Aorta (tissue), 5 donors: Measurements from ENCODE around the gene ZNF660. TPM values are rescaled to one million over a fixed set of nuclear protein-coding genes. Genes with fewer than 3 reads are reported as not detected.
A peak's percentile ranks its signal among the peaks of the same experiment; 100 is the strongest.
"Not testable (repeated sequence)": the region's sequence is repeated elsewhere in the genome, so short reads cannot be mapped to it uniquely, and the experiment has no call there.

Experiments used
- ATAC-seq: fragments of 200-7000 bp; cut with Tn5 transposase; one replicate; pipeline ENCODE4 v1.9.1; 2022; ENCODE audit warnings: moderate library complexity; ENCODE audit not compliant: low FRiP score
- DNase-seq, 2 donors: peaks; one replicate each; pipeline ENCODE4 v3.0.0-alpha.2; 2020
- H3K27ac ChIP-seq, 2 donors: one replicate each; pipeline ENCODE4 v1.5.1; 2013; ENCODE audit warnings: low read length in 2 of 2, mild to moderate bottlenecking in 2 of 2, moderate library complexity in 2 of 2, control low read depth in 1 of 2, inconsistent platforms in 1 of 2, low read depth in 1 of 2
- H3K27me3 ChIP-seq, 2 donors: one replicate each; pipeline ENCODE4 v1.6.1; 2013; ENCODE audit warnings: control low read depth in 1 of 2, low read length in 1 of 2, mild to moderate bottlenecking in 1 of 2, moderate library complexity in 1 of 2; ENCODE audit not compliant: insufficient read depth in 2 of 2, control insufficient read depth in 1 of 2
- H3K36me3 ChIP-seq, 2 donors: one replicate each; pipeline ENCODE4 v1.6.1; 2013; ENCODE audit warnings: control low read depth in 1 of 2, low read length in 1 of 2, mild to moderate bottlenecking in 1 of 2; ENCODE audit not compliant: insufficient read depth in 2 of 2, control insufficient read depth in 1 of 2
- H3K4me1 ChIP-seq, 2 donors: one replicate each; pipeline ENCODE4 v1.6.1; 2013; ENCODE audit warnings: low read length in 2 of 2, control low read depth in 1 of 2, mild to moderate bottlenecking in 1 of 2, moderate library complexity in 1 of 2; ENCODE audit not compliant: insufficient read depth in 2 of 2, control insufficient read depth in 1 of 2
- H3K4me3 ChIP-seq, 2 donors: one replicate each; pipeline ENCODE4 v1.5.1; 2013; ENCODE audit warnings: low read length in 2 of 2, control low read depth in 1 of 2, mild to moderate bottlenecking in 1 of 2
- H3K9me3 ChIP-seq: one replicate; pipeline ENCODE4 v1.6.1; 2013; ENCODE audit warnings: mild to moderate bottlenecking, low read length; ENCODE audit not compliant: control insufficient read depth
- WGBS, 2 donors: extraction: QIAGEN DNeasy Blood & Tissue Kit; methylation state at CpG; one replicate each; pipeline ENCODE4 v1.1.7; 2013; 5-methylcytosine and 5-hydroxymethylcytosine counted together
- intact Hi-C, 2 donors: fragments of 100-400 bp; cut with DNase I; formaldehyde crosslinking; loops; one replicate each; pipeline versions ENCODE4 v1.14.2 to v1.15.0; 2022
- long read RNA-seq, 2 donors: library from polyadenylated mRNA; unstranded; transcript quantifications; one replicate each; pipeline ENCODE4 v2.0.0, GENCODE V29; 2020 to 2021
- polyA plus RNA-seq, 2 donors: library from polyadenylated mRNA; stranded (reverse); fragments of 200-250 nt; gene quantifications; one replicate each; pipeline ENCODE4 v1.2.3, GENCODE V29; 2013
- total RNA-seq, 2 donors: library from RNA; stranded (reverse); fragmentation: NEBNext Ultra II Directional; extraction: Animal tissue kit (Norgen Biotek cat#: 25700); gene quantifications; one replicate each; pipeline ENCODE4 v1.2.1, GENCODE V29; 2021
- donor health status: healthy with polysubstance abuse.
- donor health status: Bipolar disorder and iron deficiency.
- donor health status: DM: no; HTN: no; CAD: no.
- donor health status: DM: no; HTN: no; CAD: no.
- donor health status: DM: yes; HTN: yes; CAD: no.

Gene ZNF660
- 10 to 100 TPM in 1 of 2 donors, 1 to 10 TPM in 1; 8.1 to 11.5 TPM for total RNA-seq
- polyA plus RNA-seq, result 1 to 10 TPM; 1.1 to 1.8 TPM
- long read RNA-seq, donor 1, full-length matches to known transcripts, result 5 of 5 reads
- long read RNA-seq, donor 1, partial matches to known transcripts, result 0 of 5 reads
- long read RNA-seq, donor 1, other reads (novel, unspliced or antisense), result 0 of 5 reads
- long read RNA-seq, donor 2, full-length matches to known transcripts, result 1 of 1 reads
- long read RNA-seq, donor 2, partial matches to known transcripts, result 0 of 1 reads
- long read RNA-seq, donor 2, other reads (novel, unspliced or antisense), result 0 of 1 reads

DNA sequence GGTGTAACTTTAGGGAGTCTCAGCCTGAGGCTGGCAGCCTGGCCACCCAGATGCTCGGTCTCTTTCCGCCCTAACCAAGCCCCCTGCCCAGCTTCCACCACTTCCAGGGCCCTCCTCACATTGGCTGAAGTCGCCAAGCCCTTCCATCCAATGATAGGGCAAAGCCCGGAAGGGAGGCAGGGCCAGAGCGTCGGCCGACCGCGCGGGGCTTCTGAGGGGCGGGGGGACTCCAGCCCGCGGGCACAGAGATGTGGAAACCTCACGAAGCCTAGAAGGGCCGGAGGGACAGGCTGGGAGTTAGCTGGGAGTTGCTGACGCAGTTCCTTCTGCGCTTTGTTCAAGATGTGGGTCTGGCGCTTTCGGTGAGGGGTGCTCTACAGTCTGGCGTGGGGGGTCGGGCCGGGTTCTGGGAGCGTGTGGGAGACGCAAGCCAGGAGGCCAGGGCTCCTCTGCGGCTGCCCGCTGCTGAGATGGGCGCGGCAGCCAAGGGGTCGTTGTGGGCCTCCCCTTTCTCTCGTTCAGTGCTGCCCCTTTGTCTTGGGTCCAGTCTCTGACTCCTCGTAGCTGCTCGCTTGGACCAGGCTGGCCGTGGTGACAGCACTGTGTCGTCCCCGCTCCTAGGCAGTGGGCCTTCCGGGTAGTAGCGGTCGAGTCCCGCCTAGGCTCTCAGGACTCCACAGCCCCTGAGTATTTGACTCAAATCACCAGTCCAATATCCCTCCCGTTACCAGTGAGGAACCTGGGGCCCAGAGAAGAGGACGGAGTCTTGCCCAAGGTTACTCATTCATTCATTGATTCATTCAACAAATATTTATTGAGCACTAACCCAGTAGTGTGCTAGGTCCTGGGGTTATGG, at the start of gene ZNF660:
Gene ZNF660 (plus strand): TSS at position 319 of the 856 bp plus-strand sequence. CDS start 9,230 bp downstream, outside the sequence.
- H3K27ac ChIP-seq, result peak within 1 kb of the TSS in 1 of 2 donors; percentile 73
- intact Hi-C loops, result no loop called here
- H3K4me3 ChIP-seq, result peak within 1 kb of the TSS; percentile 24 to 62
- peaks cover 0 to 8% of the 10 kb centered on the region in 2 donors for H3K36me3 ChIP-seq
- H3K4me1 ChIP-seq, result no peaks in the 10 kb centered on the region
- 0% methylated on average over 41 of the region's 41 CpGs for WGBS, 2 donors
- ATAC-seq, result peak; percentile 94
- H3K27me3 ChIP-seq, result no peaks in the 10 kb centered on the region
- H3K9me3 ChIP-seq, result peaks cover 1% of the 10 kb centered on the region
- peak; percentile 76 to 87 for DNase-seq

DNA sequence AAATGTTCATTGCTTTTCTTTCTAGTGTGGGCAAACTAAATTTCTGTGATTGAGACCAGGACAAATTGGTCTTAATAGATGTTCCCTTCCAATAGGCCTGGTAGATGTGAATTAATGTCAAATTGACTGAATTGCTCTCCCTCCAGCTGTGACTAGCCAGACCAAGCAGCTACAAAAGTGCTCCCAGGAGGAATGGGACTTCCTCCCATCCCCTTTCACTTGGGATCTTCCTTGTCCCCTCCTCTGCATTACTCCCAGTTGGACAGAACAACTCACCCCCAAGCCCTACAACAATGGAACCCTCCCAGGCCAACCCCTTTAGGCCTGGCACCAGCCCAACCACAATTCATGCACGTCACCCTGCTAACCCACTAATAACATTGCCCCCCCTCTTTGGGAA, 49.4 kb upstream of the ZNF660 start:
- H3K4me1 ChIP-seq, result no peaks in the 10 kb centered on the region
- intact Hi-C loops, result loop anchor here in 1 of 2 donors (5.0 to 10.0 kb wide), 2 partner anchors 89 to 227 kb away; partner anchors contain the start of genes KIAA1143, KIF15 and ZNF197
- DNase-seq, result no peak
- H3K36me3 ChIP-seq, result no peaks in the 10 kb centered on the region
- peaks cover 1 to 5% of the 10 kb centered on the region in 2 donors for H3K27me3 ChIP-seq
- WGBS, 2 donors, result 0% methylated on average over 1 of the region's 1 CpG
- no peak overlapping the region for H3K4me3 ChIP-seq
- no peak for ATAC-seq
- no peak overlapping the region for H3K27ac ChIP-seq
- H3K9me3 ChIP-seq, result no peaks in the 10 kb centered on the region

DNA sequence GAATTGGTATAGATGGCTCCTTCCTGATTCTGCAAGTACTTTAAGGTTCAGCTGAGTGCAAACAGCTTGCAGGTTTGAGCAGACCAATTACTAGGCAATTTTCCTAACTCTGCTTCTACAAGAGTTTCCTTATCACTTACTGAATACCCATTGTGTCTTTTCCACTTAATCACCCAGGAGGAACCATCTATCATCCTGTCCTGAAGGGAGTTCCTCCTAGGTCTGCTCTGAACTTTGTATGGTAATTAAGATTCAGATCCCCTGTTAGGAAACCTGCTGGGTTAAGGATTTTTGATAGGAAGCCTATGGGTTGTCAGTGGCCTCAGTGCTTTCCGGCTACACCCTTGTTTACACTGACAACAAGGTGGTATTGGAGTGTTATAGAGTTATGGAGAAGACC, 40.0 kb upstream of the ZNF660 start:
- DNase-seq, H3K9me3 ChIP-seq, H3K4me3 ChIP-seq, H3K36me3 ChIP-seq, H3K4me1 ChIP-seq, H3K27me3 ChIP-seq, intact Hi-C loops, H3K27ac ChIP-seq, ATAC-seq: not testable (repeated sequence)
- 50 to 82% methylated on average over 1 of the region's 1 CpG for WGBS, 2 donors

DNA sequence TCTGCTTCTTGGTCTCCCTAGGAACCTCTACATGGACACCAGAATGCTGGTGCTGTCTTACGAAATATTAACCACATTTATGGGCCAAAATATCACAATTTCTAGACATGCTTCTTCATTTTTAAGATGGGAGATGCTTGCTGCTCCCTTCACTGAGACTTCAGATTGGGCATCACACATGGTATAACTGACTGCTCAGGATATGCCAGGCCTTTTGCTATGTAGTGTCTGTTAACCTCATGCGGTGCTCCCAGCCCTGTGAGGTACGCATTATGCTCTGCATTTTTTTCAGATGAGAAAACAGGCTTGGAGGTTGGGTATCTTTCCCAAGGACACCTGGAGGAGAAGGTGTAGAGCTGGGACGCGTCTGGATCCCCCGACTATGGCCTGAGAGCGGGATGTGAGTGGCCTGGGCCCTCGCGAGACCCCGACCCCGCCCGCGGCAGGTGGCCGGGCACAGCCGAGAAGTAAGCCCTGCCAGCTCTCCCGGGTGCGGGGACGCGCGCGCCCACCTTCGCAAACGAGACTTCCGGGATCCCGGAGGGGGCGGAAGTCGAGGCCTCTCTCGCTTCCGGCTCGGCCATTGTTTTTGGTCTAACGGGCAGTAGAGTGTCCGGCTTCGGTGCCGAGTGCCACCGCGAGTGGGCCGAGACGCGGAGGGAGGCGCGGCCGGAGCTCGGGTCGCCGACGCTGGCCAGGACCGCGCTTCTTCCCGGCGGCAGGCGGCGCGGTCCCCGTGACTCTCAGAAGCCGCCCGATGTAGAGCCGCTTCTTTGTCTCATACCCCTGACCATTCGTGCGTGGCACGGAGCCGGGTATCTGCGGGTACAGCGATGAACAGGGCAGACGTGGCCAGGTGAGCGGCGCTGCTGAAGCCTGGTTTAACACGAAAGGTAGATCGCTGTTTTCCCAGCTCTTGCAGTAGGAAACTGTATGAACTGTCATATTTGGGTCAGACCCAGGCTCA, 29.9 kb upstream of the ZNF660 start, which contains the start of gene ZKSCAN7:
Gene ZKSCAN7 (plus strand): TSS at position 568 of the 967 bp plus-strand sequence. CDS start 1,855 bp downstream, outside the sequence.
- Histone ChIP-seq H3K27ac (peak within 1 kb of the TSS in 1 of 2 donors; percentile 65), H3K4me3 (peak within 1 kb of the TSS; percentile 42 to 86), H3K4me1 (peaks cover 0 to 2% of the 10 kb centered on the region in 2 donors), H3K9me3 (no peaks in the 10 kb centered on the region), H3K27me3 (no peaks in the 10 kb centered on the region), H3K36me3 (no peaks in the 10 kb centered on the region)
- WGBS, 2 donors, result 3% methylated on average over 55 to 68 of the region's 68 CpGs
- intact Hi-C loops, result loop anchor here in 1 of 2 donors (2.0 kb wide), 1 partner anchor 44 kb away; no protein-coding TSS in a partner anchor
- DNase-seq, result peak; percentile 77 to 87
- ATAC-seq, result peak; percentile 87

DNA sequence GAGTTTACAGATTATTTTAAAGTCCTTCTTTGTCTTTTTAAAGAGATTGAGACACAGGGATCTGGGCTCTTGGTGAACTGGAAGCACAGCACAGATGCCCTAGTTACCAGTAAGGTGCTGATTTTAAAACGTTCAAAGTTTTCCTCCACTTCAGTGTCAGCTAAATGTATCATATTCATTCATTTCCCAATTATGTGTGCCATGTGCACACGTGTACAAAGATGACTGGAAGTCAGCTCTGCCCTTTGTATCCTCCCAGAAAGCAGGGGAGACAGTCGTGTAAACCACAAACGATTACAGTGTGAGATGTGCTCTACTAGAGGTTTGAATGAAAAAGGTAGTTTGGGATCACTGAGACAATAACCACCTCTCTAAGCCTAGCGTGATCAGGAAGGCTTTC, 29.0 kb upstream of the ZNF660 start:
- H3K27ac ChIP-seq, result no peak overlapping the region
- intact Hi-C loops, result loop anchor here in 1 of 2 donors (2.0 kb wide), 1 partner anchor 45 kb away; no protein-coding TSS in a partner anchor
- H3K4me3 ChIP-seq, result peak overlapping the region; percentile 42 to 86
- H3K4me1 ChIP-seq, result peaks cover 0 to 2% of the 10 kb centered on the region in 2 donors
- no peaks in the 10 kb centered on the region for H3K36me3 ChIP-seq
- DNase-seq, result no peak
- no peak for ATAC-seq
- 8 to 10% methylated on average over 5 of the region's 5 CpGs for WGBS, 2 donors
- H3K27me3 ChIP-seq, result no peaks in the 10 kb centered on the region
- no peaks in the 10 kb centered on the region for H3K9me3 ChIP-seq

DNA sequence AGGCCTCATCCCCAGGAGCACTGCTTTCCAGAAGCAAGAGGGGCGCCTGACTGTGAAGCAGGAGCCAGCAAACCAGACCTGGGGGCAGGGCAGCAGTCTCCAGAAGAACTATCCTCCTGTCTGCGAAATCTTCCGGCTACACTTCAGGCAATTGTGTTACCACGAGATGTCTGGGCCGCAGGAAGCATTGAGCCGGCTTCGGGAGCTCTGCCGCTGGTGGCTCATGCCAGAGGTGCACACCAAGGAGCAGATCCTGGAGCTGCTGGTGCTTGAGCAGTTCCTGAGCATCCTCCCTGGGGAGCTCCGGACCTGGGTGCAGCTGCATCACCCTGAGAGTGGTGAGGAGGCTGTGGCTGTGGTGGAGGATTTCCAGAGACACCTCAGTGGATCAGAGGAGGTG, 27.7 kb upstream of the ZNF660 start:
- H3K4me1 ChIP-seq, result peaks cover 0 to 2% of the 10 kb centered on the region in 2 donors
- DNase-seq (no peak), ATAC-seq (no peak)
- H3K9me3 ChIP-seq, result peaks cover 4% of the 10 kb centered on the region
- intact Hi-C loops, result no loop called here
- peaks cover 0 to 3% of the 10 kb centered on the region in 2 donors for H3K36me3 ChIP-seq
- no peaks in the 10 kb centered on the region for H3K27me3 ChIP-seq
- 96 to 97% methylated on average over 9 of the region's 9 CpGs for WGBS, 2 donors
- H3K4me3 ChIP-seq, result no peak overlapping the region
- no peak overlapping the region for H3K27ac ChIP-seq

DNA sequence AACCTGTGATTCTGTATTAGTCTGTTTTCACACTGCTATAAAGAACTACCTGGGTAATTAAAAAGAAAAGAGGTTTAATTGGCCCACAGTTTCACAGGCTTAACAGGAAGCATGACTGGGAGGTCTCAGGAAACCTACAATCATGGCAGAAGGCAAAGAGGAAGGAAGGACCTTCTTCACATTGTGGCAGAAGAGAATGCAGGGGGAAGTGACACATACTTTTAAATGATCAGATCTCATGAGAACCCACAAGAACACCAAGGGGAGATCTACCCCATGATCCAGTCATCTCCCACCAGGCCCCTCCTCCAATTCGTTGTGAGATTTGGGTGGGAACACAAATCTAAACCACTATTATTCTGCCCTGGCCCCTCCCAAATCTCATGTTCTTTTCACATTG, 23.7 kb upstream of the ZNF660 start:
- H3K4me3 ChIP-seq, result no peak overlapping the region
- ATAC-seq (no peak), DNase-seq (no peak)
- H3K4me1 ChIP-seq, result no peaks in the 10 kb centered on the region
- intact Hi-C loops, result no loop called here
- H3K9me3 ChIP-seq, result peaks cover 7% of the 10 kb centered on the region
- no peak overlapping the region for H3K27ac ChIP-seq
- 95 to 100% methylated on average over 1 of the region's 1 CpG for WGBS, 2 donors
- peaks cover 7 to 8% of the 10 kb centered on the region in 2 donors for H3K36me3 ChIP-seq
- H3K27me3 ChIP-seq, result no peaks in the 10 kb centered on the region

DNA sequence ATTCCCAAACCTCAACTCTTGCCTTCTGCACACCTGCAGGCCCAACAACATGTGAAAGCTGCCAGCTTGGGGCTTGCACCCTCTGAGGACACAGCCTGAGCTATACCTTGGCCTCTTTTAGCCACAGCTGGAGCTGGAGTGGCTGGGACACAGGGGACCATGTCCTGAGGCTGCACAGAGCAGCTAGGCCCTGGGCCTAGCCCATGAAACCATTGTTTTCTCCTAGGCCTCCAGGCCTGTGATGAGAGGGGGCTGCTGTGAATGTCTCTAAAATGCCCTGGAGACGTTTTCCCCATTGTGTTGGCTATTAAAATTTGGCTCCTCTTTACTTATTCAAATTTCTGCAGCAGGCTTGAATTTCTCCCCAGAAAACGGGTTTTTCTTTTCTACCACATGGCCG, 22.6 kb upstream of the ZNF660 start:
- Histone ChIP-seq H3K9me3 (peaks cover 7% of the 10 kb centered on the region), H3K27me3 (no peaks in the 10 kb centered on the region), H3K4me3 (no peak overlapping the region), H3K36me3 (peaks cover 9 to 10% of the 10 kb centered on the region in 2 donors), H3K27ac (no peak overlapping the region), H3K4me1 (no peaks in the 10 kb centered on the region)
- ATAC-seq, result no peak
- DNase-seq, result no peak
- intact Hi-C loops, result no loop called here
- WGBS, 2 donors, result 96 to 100% methylated on average over 3 of the region's 3 CpGs
